ENCODE measurements around the gene MAGI2. TPM values are rescaled to one million over a fixed set of nuclear protein-coding genes. Genes with fewer than 3 reads are reported as not detected.

MAGI2 gene
- total RNA-seq, 1 experiment from 2014 or later, result 14.3 TPM

DNA sequence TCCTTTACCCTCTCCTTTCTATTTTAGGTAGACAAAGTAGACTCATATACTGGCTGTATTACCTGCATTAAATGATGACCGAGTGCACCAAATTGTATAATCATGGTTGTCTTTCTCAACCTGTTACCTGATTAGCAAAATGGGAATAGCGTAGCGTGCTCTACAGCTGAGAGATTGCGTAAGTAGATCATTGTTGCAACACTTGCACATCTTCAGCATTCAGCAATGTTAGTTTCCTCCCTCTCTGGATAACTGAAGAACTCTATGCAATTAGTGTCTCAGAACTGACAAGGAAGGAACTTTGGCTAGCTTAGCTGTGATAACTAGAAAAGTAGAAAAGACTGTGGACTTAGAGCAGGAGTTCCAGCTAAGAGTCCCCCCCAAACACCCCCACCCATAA lies 867.5 kb downstream of the MAGI2 start:
- Mint-ChIP-seq H3K4me3 (no peak overlapping the region), H3K4me1 (peaks cover 35 to 40% of the 10 kb centered on the region in 2 experiments), H3K27ac (no peak overlapping the region), H3K36me3 (ENCODE audit: insufficient read depth in 1 of 3, low read depth in 3 of 3) (peaks cover 0 to 3% (median 2%) of the 10 kb centered on the region in 3 experiments; a peak in 2 of 7 replicates), H3K27me3 (ENCODE audit: low read depth) (no peaks in the 10 kb centered on the region), H3K9me3 (no peaks in the 10 kb centered on the region)
- Histone ChIP-seq H2BK12ac (ENCODE audit: insufficient read length, low read depth, low read length) (no peak overlapping the region), H4K5ac (ENCODE audit: insufficient read length, low read depth, low read length) (no peak overlapping the region), H3K23me2 (ENCODE audit: insufficient read length, low read depth, low read length, poor library complexity, severe bottlenecking) (no peaks in the 10 kb centered on the region), H3K4me1 (ENCODE audit: insufficient read depth, low read length) (peaks cover 4% of the 10 kb centered on the region; the same call in 1 of the 2 replicates), H2AK5ac (ENCODE audit: insufficient read length, low read length) (no peak overlapping the region), H3K27ac (ENCODE audit: insufficient read length, low read depth, low read length) (no peak overlapping the region), H3K4me2 (ENCODE audit: insufficient read depth, insufficient read length, low read length) (no peak overlapping the region), H2BK120ac (ENCODE audit: low read depth, low read length, poor library complexity, severe bottlenecking) (no peak overlapping the region), H3K79me2 (ENCODE audit: insufficient read depth, low read length) (no peaks in the 10 kb centered on the region; the same call in 1 of the 2 replicates), H3K4ac (ENCODE audit: low read depth, low read length) (no peak overlapping the region), H4K8ac (replicated peaks; ENCODE audit: insufficient read length, low read depth, low read length) (no peak overlapping the region), H2BK15ac (ENCODE audit: low read depth, low read length) (no peak overlapping the region), H3T11ph (ENCODE audit: low read length) (no peak overlapping the region), H2BK5ac (ENCODE audit: insufficient read length, low read length) (no peak overlapping the region), H3K18ac (ENCODE audit: insufficient read length, low read depth, low read length) (no peak overlapping the region), H4K91ac (ENCODE audit: insufficient read length, low read depth, low read length) (no peak overlapping the region), H2AFZ (ENCODE audit: low read length) (no peak overlapping the region), H3K14ac (ENCODE audit: insufficient read depth, low read length) (no peak overlapping the region), H3K9ac (ENCODE audit: extremely low read depth, insufficient read length, low read length) (no peak overlapping the region), H3K27me3 (ENCODE audit: insufficient read depth, low read length) (no peaks in the 10 kb centered on the region), H3K79me1 (ENCODE audit: insufficient read depth, low read depth, low read length, poor library complexity, severe bottlenecking) (no peaks in the 10 kb centered on the region), H3K9me3 (ENCODE audit: control insufficient read depth, low read depth, low read length) (no peaks in the 10 kb centered on the region), H2BK20ac (ENCODE audit: low read depth, low read length, poor library complexity, severe bottlenecking) (no peak overlapping the region), H4K20me1 (ENCODE audit: control insufficient read depth, insufficient read depth, insufficient read length) (no peaks in the 10 kb centered on the region), H3K56ac (ENCODE audit: insufficient read length, low read depth, low read length) (no peak overlapping the region), H3K23ac (ENCODE audit: insufficient read length, low read depth, low read length) (no peak overlapping the region)
- WGBS (ENCODE audit: extremely low coverage, insufficient read length, low lambda C conversion rate), result no CpG with 5 or more reads among the region's 4 CpGs
- TF ChIP-seq, protein P1, sequence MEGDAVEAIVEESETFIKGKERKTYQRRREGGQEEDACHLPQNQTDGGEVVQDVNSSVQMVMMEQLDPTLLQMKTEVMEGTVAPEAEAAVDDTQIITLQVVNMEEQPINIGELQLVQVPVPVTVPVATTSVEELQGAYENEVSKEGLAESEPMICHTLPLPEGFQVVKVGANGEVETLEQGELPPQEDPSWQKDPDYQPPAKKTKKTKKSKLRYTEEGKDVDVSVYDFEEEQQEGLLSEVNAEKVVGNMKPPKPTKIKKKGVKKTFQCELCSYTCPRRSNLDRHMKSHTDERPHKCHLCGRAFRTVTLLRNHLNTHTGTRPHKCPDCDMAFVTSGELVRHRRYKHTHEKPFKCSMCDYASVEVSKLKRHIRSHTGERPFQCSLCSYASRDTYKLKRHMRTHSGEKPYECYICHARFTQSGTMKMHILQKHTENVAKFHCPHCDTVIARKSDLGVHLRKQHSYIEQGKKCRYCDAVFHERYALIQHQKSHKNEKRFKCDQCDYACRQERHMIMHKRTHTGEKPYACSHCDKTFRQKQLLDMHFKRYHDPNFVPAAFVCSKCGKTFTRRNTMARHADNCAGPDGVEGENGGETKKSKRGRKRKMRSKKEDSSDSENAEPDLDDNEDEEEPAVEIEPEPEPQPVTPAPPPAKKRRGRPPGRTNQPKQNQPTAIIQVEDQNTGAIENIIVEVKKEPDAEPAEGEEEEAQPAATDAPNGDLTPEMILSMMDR (conservative IDR thresholded peaks at IDR 0.05), result no peak
- DNase-seq, result no peak
